Muscle of leg (tissue), 11 donors: ENCODE data around the gene TUBG2. TPM values are rescaled to one million over a fixed set of nuclear protein-coding genes. Genes with fewer than 3 reads are reported as not detected.

Source experiments
- DNase-seq: peaks from one replicate; pipeline ENCODE4 v3.0.0; 2013
- H3K27ac ChIP-seq: one replicate; pipeline ENCODE4 v1.5.1; 2013; ENCODE audit warnings: mild to moderate bottlenecking, low read length, control low read depth
- H3K27me3 ChIP-seq: one replicate; pipeline ENCODE4 v1.6.1; 2013; ENCODE audit warnings: low read length; ENCODE audit not compliant: control insufficient read depth, insufficient read depth
- H3K36me3 ChIP-seq: one replicate; pipeline ENCODE4 v1.6.1; 2013; ENCODE audit warnings: low read length; ENCODE audit not compliant: control insufficient read depth, insufficient read depth
- H3K4me1 ChIP-seq: one replicate; pipeline ENCODE4 v1.6.1; 2013; ENCODE audit warnings: low read length; ENCODE audit not compliant: control insufficient read depth, insufficient read depth
- H3K4me3 ChIP-seq: one replicate; pipeline ENCODE4 v1.5.1; 2013; ENCODE audit warnings: low read length, control low read depth
- H3K9me3 ChIP-seq: replicated peaks from 2 replicates; pipeline ENCODE4 v1.6.1; 2013; ENCODE audit warnings: low read depth, low read length; ENCODE audit not compliant: control insufficient read depth
- WGBS: methylation state at CpG from one replicate; pipeline ENCODE4 v1.1.5; 2013; ENCODE audit warnings: missing lambda C conversion rate; ENCODE audit not compliant: insufficient coverage; 5-methylcytosine and 5-hydroxymethylcytosine counted together
- polyA plus RNA-seq, 8 donors: library from polyadenylated mRNA; unstranded; fragments of 120-200 nt; gene quantifications; one replicate each; pipeline versions ENCODE4 v1.2.1 to v1.2.3, GENCODE V29; 2013; ENCODE audit warnings: inconsistent platforms in 1 of 8, low replicate concordance in 1 of 8; ENCODE audit not compliant: insufficient read length in 8 of 8, insufficient read depth in 1 of 8
- total RNA-seq: library from RNA; stranded (reverse); fragments of 120-200 nt; gene quantifications from one replicate; pipeline ENCODE4 v1.2.4, GENCODE V29; 2013

Gene TUBG2
- total and polyA plus RNA-seq, 9 donors = 8.7 to 19.2 (median 14.1) TPM

DNA sequence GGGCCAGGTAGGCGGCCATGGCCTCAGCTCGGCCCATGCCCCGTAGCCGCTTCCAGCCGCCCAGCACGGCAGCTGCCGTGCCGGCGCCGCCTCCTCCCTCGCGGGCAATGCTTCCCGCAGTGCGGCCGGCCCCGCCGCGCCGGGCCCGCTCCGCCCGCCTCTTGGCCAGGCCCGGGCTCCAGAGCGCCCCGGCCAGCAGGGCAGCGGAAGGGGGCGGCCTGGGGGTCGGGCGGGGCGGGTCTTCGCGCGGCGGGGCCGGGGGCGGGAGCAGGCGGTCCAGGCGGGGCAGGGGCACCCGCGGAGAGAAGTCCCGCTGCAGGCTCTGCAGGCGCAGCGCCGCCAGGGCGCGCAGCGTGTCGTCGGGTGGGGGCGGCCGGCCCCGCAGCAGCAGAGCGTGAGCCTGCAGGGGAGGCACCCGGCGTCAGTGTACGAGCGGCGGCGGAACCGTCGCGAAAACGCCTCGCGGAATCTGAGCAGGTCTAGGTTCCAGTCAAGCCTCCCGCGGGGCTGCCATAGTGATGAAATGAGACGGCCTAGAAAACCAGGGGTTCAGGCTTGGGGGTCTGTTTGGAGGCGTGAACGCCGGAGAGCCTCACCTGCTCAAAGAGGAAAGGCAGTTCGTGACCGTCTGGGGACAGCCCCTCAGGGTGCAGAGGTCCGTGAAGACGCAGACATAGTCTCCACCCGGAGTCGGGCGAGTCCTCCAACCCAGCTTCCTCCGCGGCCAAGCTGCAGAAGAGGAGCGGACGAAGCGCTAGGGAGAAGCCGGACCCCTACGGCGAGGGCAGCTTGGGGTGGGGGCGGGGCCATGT, 11.1 kb downstream of the TUBG2 start:
- no peaks in the 10 kb centered on the region for H3K9me3 ChIP-seq
- H3K36me3 ChIP-seq = peaks cover 86% of the 10 kb centered on the region
- no peak overlapping the region for H3K27ac ChIP-seq
- peaks cover 64% of the 10 kb centered on the region for H3K4me1 ChIP-seq
- no peak overlapping the region for H3K4me3 ChIP-seq
- DNase-seq = no peak
- peaks cover 17% of the 10 kb centered on the region for H3K27me3 ChIP-seq
- WGBS = 40% methylated on average over 57 of the region's 87 CpGs

DNA sequence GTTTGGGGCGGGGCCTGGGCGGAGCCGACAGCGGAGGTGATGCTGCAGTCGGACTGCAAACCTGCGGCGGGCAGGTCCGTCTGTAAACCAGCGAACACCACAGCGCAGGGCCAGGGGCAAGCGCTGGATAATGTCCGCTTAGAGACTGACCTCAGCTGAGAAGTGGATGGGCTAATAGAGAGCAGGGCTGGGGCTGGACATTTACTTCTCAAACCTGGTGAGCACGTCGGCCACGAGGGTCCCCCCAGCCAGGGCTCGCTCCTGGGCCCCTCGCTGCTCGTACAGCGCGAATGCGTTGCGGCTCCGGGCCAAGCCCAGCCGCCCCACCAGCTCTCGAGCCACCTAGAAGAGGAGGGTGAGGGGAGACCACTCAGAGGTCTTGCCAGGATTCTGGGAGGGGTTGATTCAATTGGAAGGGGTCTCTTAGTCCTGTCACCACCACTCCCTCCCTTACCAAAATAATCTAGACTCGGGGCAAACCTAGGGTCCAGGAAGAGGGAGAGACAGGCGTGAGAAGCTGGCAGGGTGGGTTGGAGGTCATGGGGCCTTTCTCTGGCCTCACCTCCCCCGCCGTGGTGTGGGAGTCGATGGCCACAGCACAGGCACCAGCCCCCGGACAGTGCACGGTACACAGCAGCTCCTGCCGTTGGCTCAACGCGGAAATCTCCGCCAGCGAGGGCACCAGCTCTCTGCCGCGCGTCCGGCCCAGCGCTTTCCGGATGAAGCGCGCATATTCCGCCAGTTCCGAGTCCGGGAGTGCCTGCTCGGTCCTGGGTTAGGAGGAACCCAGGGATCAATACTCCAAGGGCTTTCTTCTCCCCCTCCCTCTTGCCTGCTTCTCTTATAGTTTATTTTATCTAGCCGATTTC, 11.9 kb downstream of the TUBG2 start:
- peaks cover 20% of the 10 kb centered on the region for H3K27me3 ChIP-seq
- no peak overlapping the region for H3K27ac ChIP-seq

DNA sequence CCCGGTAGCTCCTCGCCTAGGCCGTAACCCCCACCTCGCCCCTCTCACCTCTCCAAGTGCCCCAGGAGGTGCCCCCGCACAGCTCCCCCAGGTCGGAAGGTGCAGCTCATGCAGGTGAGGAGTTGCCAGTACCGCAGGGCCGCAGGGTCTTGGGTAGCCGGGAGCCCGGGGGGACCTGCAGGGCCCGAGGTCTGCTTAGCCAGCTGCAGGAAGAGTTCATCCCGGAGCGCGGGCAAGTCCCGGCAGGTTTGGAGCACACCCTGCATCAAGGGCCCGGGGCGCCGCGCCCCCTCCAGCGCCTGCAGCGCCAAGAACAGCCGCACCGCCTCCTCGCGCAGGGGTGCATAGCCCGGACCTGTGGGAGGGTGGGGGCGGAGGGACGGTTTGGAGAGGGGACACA, 13.0 kb downstream of the TUBG2 start:
- 56% methylated on average over 27 of the region's 28 CpGs for WGBS
- peaks cover 69% of the 10 kb centered on the region for H3K36me3 ChIP-seq
- no peak for DNase-seq
- no peak overlapping the region for H3K27ac ChIP-seq
- no peaks in the 10 kb centered on the region for H3K9me3 ChIP-seq
- H3K27me3 ChIP-seq = peaks cover 20% of the 10 kb centered on the region
- H3K4me3 ChIP-seq = no peak overlapping the region
- H3K4me1 ChIP-seq = peaks cover 66% of the 10 kb centered on the region

More for the DNA sequence above, 11.9 kb downstream of the TUBG2 start:
- Histone ChIP-seq H3K4me1 (peaks cover 70% of the 10 kb centered on the region), H3K9me3 (no peaks in the 10 kb centered on the region), H3K4me3 (no peak overlapping the region), H3K36me3 (peaks cover 78% of the 10 kb centered on the region)
- DNase-seq = no peak
- 64% methylated on average over 36 of the region's 50 CpGs for WGBS

DNA sequence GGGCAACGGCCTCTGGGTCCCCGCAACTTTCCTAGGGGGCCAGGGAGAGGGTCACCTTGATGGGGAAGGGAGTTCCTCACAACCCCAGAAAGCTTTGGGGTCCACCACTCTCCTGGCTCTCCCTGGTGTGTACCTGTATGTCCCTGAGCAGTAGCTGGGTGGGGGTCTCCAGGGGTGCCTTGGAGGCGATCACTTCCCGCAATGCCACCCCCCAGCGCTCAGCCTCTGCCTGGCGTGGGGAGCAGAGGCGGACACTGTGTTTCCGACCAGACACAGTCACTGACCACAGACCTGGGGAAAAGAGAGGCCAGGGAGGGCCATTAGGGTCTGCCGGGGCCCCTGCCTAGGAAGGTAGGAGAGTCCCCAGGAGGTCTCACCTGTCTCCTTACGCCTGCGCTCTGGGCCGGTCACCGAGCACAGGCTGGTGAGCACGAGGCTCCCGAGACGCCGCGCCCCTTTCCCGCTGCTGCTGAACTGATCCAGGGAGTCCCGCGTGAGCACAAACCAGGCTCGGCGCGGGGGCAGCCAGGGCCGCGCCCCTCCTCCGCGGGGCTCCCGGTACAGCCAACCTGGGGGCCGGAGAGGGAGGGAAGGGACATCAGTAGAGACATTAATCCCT, 14.3 kb downstream of the TUBG2 start:
- peaks cover 63% of the 10 kb centered on the region for H3K4me1 ChIP-seq
- peaks cover 57% of the 10 kb centered on the region for H3K36me3 ChIP-seq
- DNase-seq = no peak
- 59% methylated on average over 24 of the region's 30 CpGs for WGBS
- peak overlapping the region; percentile 84 for H3K4me3 ChIP-seq
- H3K27me3 ChIP-seq = peaks cover 20% of the 10 kb centered on the region
- no peak overlapping the region for H3K27ac ChIP-seq
- no peaks in the 10 kb centered on the region for H3K9me3 ChIP-seq

DNA sequence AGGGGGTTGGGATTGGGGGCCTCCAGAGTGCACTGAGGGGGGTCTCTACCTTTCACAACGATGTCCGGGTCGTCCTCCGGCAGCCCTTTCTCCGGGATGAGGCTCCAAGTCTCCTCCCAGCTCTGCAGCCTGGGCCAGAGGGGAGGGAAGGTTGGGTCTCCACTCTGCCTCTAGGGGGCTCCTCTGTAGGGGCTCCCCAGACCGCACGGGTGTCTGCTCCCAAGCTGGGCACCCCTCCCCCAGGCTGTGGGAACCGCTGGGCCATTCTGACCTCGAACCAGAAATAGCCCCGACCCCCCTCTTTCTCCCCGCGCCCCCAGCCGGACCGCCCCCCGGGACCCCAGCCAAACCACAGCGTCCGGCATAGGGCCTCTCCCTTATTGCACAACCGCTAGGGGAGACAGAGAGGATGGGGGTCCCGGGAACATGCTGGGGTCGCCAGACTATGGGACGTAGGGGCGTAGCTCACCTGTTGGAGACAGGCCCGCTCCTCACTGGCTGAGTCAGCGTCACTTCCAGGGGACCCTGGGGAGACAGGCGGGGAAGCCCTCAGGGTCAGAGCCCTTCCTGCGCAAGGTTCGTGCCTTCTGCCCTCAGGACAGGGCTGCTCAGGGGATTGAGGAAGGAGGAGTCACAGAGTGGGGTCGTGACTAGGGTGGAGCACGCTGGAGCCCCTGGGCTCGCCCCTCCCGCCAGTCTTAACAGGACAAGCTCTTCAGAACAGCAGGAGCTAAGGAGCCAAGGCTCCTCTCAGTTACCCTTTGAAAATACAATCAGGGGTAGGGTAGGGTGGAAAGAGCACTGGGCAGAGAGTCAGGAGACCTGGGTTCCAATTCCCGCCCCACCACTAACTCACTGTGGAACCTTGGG, 15.0 kb downstream of the TUBG2 start:
- Histone ChIP-seq H3K36me3 (peaks cover 51% of the 10 kb centered on the region), H3K4me1 (peaks cover 63% of the 10 kb centered on the region), H3K27ac (peak overlapping the region; percentile 83), H3K4me3 (peak overlapping the region; percentile 84), H3K9me3 (no peaks in the 10 kb centered on the region), H3K27me3 (peaks cover 20% of the 10 kb centered on the region)
- WGBS = 20% methylated on average over 15 of the region's 32 CpGs
- DNase-seq = peak; percentile 71

DNA sequence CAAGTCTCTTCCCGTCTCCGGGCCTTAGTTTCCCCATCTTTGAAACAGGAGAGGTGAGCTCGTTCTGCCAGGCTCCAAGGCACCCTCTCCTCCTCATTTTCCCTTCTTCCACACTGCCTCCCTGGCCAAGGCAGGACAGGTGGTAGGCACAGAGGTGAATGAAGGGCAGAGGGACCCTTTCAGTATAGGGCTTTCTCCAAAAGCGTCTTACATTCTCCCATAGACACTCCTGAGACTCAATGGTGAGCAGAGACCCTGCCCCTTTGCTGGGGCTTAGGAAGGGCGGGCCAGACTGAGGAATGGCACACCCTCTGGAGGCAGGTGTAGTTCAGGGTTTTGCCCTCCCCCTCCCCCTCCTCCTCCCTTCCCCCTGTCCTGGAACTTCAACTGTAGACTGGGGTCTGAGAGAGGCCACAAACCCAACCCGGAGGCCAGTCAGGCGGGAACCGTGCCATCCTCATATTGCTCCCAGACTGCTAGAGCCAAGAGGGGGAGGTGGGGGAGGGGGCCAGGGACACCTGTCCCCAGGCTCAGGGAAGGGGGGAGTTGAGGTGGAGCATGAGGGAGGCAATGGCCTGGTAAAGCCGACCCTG, 15.8 kb downstream of the TUBG2 start:
- Histone ChIP-seq H3K4me1 (peaks cover 62% of the 10 kb centered on the region), H3K36me3 (peaks cover 43% of the 10 kb centered on the region), H3K9me3 (no peaks in the 10 kb centered on the region), H3K27ac (peak overlapping the region; percentile 83), H3K4me3 (peak overlapping the region; percentile 84), H3K27me3 (peaks cover 20% of the 10 kb centered on the region)
- peak; percentile 77 for DNase-seq
- 20% methylated on average over 1 of the region's 9 CpGs for WGBS

DNA sequence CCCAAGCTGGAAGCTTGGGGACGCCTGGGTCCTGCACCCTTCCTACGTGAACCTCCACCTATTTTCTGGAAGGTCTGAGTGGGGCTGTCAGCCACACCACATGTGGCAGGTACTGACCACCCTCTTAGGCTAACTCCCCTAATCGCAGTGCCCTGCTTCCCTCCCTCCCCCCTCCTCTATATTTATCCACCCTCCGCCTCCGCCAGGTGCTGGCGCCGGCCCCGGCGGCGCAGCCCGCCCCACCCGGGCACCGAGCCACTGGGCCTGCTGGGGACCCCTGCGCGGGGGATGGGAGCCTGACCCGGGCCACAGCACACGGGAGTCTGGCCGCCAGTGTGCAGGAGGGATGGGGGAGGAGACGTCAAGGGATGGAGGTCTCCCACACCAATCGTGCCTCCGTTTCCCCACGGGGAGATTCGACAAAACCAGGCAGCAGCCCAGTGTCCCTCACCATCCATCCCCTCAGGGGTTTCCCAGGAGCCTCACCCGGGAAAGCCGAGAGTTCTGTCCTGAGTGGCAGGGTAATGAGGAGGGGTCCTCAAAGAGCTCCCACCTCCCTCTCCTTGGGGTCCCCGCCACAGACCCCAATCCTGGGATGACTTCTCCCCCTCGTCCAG, 16.4 kb downstream of the TUBG2 start:
- peak overlapping the region; percentile 87 for H3K27ac ChIP-seq
- peaks cover 65% of the 10 kb centered on the region for H3K4me1 ChIP-seq
- peaks cover 20% of the 10 kb centered on the region for H3K27me3 ChIP-seq
- peaks cover 40% of the 10 kb centered on the region for H3K36me3 ChIP-seq
- DNase-seq = peak; percentile 65
- under 1% methylated on average over 18 of the region's 27 CpGs for WGBS
- H3K4me3 ChIP-seq = peak overlapping the region; percentile 84
- H3K9me3 ChIP-seq = no peaks in the 10 kb centered on the region

DNA sequence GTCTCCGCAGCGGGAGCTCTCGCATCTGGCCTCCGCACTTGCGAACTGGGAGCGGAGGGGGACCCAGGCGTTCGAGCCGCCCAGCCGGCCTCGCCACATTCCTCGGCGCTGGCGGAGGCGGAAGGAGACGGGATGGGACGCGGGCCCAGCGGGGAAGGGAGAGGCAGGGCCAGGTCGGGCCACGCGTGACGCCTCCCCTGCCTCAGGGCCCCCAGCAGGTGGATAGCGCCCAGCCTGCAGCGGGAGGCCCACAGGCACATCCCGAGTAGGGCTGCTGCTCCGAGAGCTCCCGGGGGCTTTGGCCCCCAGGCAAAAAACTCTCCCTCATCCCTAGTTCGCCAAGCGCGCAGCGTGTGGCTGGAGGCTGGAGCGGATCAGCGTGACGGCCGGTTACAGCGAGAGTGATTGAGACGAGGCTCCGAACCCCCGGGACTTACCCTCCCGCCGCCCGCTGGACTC, 16.9 kb downstream of the TUBG2 start:
- Histone ChIP-seq H3K27ac (peak overlapping the region; percentile 87), H3K9me3 (no peaks in the 10 kb centered on the region), H3K36me3 (peaks cover 35% of the 10 kb centered on the region), H3K4me3 (peak overlapping the region; percentile 84), H3K4me1 (peaks cover 65% of the 10 kb centered on the region), H3K27me3 (peaks cover 17% of the 10 kb centered on the region)
- DNase-seq = peak; percentile 68
- WGBS = under 1% methylated on average over 43 of the region's 43 CpGs
